Muscle of arm (tissue), 12 donors: ENCODE data around the gene ESYT2. TPM values are rescaled to one million over a fixed set of nuclear protein-coding genes. Genes with fewer than 3 reads are reported as not detected.

Experiments
- DNase-seq: peaks from one replicate; pipeline ENCODE4 v3.0.0-alpha.2; 2013
- polyA plus RNA-seq, 12 donors: library from polyadenylated mRNA; unstranded; fragments of 120-200 nt; gene quantifications; one replicate each; pipeline ENCODE4 v1.2.1, GENCODE V29; 2013; ENCODE audit not compliant: insufficient read length in 12 of 12

ESYT2 gene
- polyA plus RNA-seq, 12 donors = 31.1 to 45.5 (median 35.3) TPM; not detected in 1

- DNase-seq = no peak
These were observed 958 bp upstream of the ESYT2 start for GRCh38 chr7:158830211-158830723.

DNA sequence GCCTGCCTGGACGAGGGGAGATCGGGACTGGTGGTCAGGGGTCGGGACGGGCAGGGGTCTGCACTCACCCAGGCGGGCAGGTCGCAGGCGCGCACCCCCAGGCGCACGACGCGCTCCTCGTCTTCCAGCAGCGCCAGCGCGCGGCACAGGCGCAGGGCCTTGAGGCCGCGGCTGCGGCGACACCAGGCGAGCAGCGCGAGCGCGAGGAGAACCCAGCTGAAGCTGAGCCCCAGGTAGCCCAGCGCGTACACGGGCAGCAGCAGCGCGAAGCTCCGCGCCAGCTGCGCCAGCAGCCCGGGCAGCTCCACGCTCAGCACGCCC lies 328 bp downstream of the ESYT2 start:
- peak; percentile 66 for DNase-seq

GRCh38 chr7:158828133-158829020 lies 932 bp downstream of the ESYT2 start:
- DNase-seq = peak; percentile 53

DNA sequence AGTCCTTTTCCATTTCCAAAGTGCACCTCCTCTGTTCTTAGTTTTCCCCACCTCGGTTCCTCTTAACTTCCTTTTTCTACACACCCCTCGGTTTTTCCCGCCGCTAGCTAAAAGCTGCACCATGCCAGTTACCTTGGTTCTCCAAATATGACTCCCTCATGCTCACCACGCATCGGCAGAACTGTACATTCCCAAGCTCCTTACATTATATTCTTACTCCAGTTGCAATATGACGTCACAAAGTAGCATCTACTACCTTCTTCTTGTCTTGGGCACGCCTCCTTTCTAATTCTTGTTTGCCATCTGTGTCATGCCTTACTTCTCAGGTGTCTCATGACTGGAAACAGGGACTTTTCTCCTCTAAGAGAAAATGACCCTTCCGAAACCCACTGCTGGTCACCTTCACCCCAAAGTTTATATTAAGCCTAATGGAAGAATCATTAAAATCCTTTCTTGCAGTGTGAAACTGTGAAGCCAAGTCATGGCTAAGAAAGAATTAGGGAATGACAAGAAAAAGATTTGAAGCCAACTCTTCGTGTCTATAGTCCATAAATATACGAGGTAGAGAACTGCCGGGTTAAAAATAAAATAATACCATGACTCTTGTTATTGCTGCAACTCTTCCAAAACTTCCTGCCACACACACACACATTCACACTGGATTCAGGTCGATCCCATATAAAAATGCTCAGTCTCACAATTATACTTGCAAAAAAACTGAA lies 1.7 kb downstream of the ESYT2 start:
- no peak for DNase-seq

DNA sequence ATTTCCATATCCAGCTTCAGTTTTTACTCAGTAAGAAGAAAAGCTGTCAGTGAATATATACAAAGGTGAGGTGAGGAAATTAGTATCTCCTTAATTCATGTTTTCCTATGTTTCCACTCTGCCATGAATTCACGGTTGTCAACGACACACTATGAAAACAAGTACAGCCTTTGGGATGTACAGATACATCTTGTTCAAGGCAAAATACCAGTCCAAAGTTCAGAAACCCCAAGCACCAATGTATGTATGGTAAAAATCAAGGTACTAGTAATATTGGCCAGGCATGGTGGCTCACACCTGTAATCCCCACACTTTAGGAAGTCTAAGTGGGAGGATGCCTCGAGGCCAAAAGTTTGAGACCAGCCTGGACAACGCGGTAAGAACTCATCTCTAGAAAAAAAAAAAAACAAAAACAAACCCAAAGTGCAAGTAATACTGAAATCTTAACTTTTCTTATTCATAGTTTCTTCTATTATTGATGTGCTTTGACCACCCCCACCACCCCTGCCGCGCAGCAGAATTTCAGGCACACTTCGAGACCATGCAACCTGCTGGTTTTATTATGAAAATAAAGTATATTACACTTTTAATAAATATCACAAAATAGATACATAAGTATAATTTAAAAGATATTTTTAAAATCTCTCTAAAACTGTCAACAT lies 3.5 kb downstream of the ESYT2 start:
- DNase-seq = no peak

- DNase-seq = no peak
These were observed 5.3 kb downstream of the ESYT2 start for GRCh38 chr7:158824028-158824427.

GRCh38 chr7:158821171-158822031 lies 7.9 kb downstream of the ESYT2 start:
- DNase-seq = no peak

DNA sequence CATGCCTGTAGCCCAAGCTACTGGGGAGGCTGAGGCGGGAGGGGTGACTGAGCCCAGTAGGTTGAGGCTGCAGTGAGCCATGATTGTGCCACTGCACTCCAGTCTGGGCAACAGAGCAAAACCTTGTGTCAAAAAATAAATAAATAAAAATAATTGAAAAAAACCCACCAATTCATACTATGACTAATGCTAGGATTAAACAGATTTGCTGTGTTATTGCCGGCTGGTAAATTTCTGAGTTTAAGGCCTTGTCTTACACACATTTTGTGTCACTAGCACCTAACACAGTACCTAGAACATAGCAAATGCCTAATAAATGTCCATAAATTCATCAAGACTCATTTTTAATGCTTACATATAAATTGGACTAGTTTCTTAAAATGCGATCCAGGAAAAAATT lies 8.7 kb downstream of the ESYT2 start:
- no peak for DNase-seq

- DNase-seq = no peak
These were observed 9.6 kb downstream of the ESYT2 start for GRCh38 chr7:158819571-158820203.

DNA sequence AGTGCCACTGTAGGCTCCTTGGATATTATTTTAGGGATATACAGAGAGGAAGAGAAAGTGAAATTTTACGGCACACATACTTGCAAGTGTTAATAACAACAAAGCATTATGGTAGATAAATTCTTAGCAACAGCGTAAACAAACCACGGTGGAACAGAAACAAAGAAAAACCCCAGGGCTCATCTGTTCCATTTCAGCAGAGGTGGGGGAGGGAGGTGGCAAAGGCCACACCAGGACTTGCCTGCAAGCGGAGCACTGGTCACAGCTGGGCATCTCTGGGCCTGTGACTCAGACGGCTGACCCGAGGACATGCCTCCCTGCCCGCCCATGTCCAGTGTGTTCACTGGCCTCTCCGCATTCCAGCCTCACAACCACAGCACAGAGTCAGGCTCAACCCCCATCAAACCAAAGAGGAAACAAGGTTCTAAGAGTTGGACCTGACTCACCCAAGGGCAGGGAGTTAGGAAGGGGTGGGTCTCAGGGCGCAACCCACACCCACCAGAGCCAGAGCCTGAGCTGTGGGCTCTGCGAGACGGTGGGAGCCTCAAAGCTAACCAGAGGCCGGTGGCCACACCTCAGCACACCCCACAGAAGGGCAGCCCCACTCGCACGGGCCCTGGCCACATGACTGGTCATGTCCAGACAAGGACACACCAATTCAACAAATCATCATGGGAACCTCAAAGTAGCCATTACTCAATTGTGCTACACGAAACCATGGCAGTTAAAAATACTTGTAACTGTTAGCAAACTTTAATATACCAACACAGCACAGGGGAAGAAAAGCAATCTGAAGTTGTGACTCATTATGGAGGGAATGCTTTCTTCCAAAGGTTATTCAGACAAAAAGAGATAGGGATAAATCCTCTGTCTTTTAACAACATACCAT lies 10.7 kb downstream of the ESYT2 start:
- DNase-seq = peak; percentile 80

DNA sequence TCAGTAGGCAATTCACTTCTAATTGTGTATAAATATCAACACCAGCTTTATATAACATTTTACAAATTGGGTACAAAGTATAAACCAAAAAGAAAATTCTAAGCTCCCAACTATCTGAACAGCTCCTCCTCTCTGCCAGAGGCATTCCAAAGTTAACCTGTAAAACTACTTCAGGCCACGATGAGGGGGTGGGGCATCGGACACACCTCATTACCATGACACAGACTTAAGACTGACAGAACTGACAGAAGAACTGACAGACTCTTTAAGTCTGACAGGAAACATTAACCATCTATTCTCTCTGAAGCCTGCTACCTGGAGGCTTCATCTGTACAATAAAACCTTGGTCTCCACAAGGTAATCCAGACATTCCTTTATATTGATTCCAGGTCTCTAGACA lies 12.3 kb downstream of the ESYT2 start:
- no peak for DNase-seq

- DNase-seq = no peak
These were observed 13.0 kb downstream of the ESYT2 start for GRCh38 chr7:158816271-158816670.

DNA sequence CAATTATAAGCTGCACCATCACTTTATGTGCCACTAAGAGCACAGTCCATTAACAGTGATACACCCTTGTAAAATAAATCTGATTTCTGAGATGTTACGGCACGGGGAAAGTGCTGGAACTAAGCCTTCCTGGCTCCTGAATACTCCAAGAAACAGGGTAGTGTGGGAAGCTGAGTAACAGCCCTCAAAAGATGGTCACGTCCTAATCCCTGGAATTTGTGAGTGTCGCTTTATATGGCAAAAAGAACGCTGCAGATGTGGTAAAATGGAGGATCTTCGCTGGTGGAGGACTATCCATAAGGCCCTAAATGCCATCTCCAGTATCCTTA lies 13.5 kb downstream of the ESYT2 start:
- no peak for DNase-seq

DNA sequence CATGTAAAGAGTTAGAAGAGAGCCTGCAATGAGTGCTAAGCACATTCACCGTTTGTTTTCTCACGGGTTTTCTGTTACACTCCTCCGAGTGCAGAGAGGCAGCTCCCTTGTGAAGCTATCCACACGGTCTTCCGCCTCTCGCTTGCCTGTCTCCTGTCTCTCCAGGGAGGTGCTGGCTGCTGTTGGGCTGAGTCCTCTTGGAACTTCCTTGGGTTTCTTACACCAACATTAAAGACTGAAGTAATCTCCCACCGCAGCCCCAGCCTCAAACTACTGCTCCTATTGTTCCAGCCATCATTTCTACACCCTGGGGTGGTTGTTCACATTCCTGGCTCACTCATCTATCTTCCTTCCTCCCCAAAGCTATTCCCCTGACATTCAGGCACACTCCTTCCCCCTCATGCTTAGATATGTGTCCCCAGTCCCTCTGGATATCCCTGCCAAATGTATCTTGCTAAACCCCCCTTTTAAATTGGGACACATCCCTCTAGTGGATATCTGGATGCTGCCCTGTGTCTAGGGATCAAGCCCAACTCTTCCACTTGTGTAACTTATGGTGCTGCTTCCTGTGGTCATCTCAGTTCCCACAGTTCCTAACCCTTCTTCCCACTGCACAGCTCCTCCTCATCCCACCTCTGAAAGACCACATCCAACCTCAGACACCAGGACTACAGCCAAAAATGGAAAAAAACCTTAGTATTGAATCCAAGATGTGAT lies 14.1 kb downstream of the ESYT2 start:
- no peak for DNase-seq

- DNase-seq = no peak
These were observed 14.7 kb downstream of the ESYT2 start for GRCh38 chr7:158814637-158815036.

- DNase-seq = no peak
These were observed 16.6 kb downstream of the ESYT2 start for GRCh38 chr7:158812684-158813083.

- no peak for DNase-seq
These were observed 17.4 kb downstream of the ESYT2 start for GRCh38 chr7:158811894-158812293.

DNA sequence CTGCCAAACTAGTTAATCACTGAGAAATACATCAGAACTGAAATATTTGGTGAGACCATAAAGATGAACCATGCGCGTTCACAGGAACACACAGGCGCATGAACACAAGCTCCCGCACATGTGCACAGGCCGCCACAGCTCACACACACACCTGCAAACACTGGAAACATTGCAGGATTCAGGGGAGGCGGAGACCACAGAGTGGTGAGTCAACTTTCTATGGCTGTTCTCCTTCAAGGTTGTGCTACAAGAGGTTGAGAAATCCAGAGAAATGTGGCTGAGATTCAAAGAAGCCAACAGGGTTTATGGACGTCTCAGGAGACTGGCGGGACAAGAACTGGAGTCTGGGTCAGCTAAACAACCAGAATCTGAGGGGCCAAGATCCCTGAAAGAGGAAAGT lies 17.8 kb downstream of the ESYT2 start:
- DNase-seq = no peak

GRCh38 chr7:158810846-158811245 lies 18.5 kb downstream of the ESYT2 start:
- no peak for DNase-seq
